GM18873 (cell line): ENCODE data around the gene HECW1.

Source experiments
- ATAC-seq: cut with Tn5 transposase; IDR thresholded peaks from one replicate; pipeline ENCODE4 v1.9.1; 2021; ENCODE audit warnings: mild to moderate bottlenecking, moderate library complexity, moderate number of reproducible peaks; ENCODE audit not compliant: unreplicated experiment, low FRiP score

The HECW1 gene

GRCh38 chr7:43302211-43302711 is 189.8 kb downstream of the HECW1 start:
- ATAC-seq = no peak

GRCh38 chr7:43302773-43303460 is 190.5 kb downstream of the HECW1 start:
- no peak for ATAC-seq

GRCh38 chr7:43303740-43304241 is 191.3 kb downstream of the HECW1 start:
- ATAC-seq = no peak

DNA sequence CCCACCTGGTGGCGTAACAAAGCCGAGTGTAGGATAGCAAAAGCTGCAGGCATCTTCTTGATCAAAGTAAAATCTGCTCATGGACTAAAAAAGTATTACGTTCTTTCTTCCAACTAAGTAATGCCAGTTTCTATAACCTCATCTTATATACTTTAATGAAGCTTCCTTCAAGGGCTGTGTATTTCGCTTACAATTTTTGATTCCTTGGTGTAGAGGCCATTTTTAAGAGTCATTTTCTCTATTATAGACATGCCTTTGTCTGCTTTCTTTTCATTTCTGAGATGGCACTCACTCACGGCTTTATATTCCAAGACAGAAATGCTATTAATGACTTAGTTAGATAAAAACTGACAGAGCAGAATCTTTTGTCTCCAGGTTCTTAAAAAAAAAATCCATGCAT is 194.0 kb downstream of the HECW1 start:
- ATAC-seq = no peak

DNA sequence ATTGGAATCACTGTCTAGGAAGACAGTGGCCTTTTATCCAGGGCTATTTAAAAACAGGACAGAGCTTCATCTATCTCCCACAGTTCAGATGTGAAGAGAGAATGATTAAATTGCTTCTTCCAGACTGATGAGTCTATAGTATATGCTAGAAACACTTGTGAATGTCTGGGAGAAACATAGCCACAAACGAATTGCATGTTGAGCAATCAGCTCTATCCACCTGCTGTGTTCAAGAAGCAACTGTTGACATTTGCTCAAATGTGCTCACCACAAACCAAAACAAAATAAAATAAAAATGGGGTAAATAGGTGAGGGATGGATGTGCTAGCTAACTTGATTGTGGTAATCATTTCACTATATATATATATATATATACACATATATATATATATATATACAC is 195.1 kb downstream of the HECW1 start:
- no peak for ATAC-seq

DNA sequence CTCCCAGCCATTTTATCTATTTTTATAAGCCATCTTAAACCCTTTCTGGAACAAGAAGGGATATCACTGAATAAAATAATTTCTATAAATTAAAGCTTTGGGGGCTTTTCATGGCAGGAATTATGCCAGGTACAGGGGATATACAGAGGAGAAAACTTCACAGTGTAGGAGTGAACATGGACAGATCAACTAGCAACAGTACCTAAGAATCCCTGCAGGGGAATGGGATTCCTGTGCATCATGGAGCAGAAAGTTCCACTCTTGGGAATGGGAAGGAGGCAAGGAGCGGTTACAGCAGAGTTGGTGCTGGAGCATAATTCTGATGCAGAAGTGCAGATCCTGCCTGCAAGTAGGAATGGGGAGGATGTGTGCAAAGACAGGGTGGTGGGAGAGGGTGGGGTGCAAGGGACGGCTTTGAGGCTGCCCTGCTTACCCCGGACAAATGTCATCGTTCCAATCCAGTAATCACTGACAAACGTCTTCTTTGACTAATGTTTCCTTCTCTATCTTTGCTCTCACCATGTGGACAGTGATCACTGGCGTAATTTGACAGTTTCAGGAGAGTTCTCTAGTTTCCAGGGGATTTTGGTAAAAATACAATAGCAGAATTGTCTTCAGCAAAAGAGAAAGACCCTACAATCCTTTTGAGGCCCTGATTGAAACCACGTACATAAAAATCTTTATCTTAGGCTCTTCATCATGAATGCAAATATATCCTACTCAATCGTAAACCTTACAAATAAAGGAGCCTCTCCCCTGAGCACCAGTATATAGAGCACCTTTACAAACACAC is 196.7 kb downstream of the HECW1 start:
- ATAC-seq = no peak

GRCh38 chr7:43309706-43310022 is 197.2 kb downstream of the HECW1 start:
- ATAC-seq = no peak

DNA sequence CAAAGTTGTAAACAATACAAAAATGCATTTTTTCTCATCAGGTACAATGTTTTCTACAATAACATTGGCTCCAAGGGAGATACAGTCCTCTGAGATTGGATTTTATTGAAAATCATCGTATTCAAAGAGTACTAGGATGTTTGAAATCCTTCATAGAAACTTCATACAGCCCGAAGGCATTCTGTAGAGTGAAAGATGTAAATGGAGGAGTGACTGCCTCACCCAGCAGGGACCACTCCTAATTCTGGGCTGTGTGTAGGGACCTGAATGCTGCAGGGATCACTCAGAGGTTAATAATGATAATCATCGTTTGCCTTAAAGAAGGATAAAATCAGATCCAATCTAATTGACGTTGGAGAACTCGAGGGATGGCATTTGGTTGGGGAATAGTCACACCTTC is 198.6 kb downstream of the HECW1 start:
- ATAC-seq = no peak

- ATAC-seq = no peak
These were observed 199.2 kb downstream of the HECW1 start for GRCh38 chr7:43311694-43312093.

DNA sequence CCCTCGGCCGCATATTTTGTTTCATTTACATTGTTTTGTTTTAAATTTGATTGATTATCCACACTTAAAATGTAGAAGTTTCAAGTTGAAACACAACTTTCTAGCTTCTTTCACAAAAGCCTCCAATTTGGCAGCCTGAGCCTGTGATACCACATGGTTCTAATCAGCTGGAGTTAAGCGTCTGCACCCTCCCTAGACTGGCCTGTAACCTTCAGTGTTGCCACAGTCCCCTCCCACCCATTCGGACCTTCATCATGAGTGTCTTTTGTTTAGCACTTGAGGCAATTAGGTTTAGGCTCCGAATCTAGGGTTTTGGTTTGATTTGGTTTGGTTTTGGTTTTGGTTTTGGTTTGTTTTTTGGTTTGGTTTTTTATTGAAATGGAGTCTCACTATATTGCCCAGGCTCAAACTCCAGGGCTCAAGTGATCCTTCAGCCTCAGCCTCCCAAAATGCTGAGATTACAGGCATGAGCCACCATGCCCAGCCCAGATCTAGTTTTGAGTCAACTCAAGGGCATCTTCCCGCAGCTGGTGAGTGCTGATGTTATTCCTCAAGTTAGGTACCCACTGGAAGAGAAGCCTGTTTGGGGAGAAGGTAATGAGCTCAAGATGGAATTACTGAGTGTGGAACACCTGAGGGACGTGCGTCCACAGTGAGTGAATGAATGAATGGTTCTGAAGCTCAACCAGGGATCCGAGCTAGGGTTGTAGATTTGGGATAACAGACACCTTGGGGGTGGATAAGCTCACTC is 201.4 kb downstream of the HECW1 start:
- ATAC-seq = no peak

DNA sequence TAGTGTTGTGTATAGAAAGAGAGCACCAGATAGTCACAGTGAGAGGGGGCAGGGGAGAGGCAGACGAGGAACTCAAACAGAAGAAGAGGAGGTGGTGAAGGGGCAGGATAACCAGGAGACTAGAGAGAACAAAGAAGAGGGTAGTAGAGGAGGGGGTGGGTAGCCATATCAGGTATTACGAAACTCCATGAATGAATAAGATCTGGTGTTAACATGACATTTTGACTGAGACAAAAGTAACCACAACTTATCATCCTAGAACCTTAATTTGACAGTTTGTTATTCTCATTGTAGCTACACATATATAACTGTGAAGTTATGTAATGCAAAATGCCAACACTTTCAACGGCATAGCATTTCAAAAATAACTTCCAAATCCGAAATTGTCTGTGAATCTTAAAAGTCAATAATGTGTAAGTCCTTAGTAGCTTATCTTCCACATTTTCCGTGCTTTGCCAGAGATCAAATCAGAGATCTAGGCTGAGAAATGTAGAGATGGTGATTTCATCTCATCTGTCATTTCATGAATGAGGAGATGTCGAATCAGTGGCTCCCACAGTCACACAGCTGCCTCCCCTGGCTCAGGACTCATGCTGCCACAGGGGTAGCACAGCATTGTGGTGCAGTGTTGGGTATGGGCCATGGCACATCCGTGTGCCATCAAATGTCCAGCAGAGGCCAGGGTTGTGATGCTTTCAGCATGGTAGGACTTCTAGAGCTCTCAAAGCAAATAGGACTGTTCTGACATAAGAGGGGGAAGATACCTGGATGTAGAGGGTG is 202.1 kb downstream of the HECW1 start:
- no peak for ATAC-seq

GRCh38 chr7:43317075-43317474 is 204.6 kb downstream of the HECW1 start:
- no peak for ATAC-seq

GRCh38 chr7:43318188-43318770 is 205.8 kb downstream of the HECW1 start:
- no peak for ATAC-seq

GRCh38 chr7:43325595-43325994 is 213.1 kb downstream of the HECW1 start:
- no peak for ATAC-seq

- no peak for ATAC-seq
These were observed 215.9 kb downstream of the HECW1 start for GRCh38 chr7:43328336-43328735.

- ATAC-seq = no peak
These were observed 216.4 kb downstream of the HECW1 start for GRCh38 chr7:43328785-43329380.

DNA sequence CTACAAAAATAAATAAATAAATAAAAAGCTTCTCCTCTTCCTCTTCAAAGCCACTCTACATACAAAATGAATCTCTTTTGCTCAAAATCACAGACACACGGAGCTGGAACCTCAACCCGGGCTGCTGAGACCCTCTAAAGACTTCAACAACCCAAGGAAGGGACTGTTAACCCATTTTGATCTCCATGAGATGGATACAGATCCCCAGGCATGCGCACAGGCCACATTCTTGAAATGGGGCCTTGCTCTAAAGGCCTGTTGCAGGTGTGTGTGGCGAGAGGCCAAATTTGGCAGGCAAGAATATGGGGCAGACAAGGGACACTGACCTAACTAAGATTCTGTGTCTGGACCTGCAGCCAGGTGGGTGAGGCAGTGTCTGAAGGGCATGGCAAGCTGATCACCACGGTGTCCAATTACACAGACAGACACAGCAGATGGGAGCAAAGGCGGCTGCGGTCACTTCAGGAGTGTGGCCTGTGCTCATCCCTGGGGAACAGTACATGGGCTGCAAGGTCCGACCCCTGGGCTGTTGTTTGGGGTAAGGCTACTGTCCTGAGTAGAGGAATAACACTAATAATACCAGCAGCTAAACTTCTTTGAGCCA is 219.8 kb downstream of the HECW1 start:
- ATAC-seq = no peak

GRCh38 chr7:43337191-43337590 is 224.7 kb downstream of the HECW1 start:
- ATAC-seq = no peak

GRCh38 chr7:43337811-43338210 is 225.4 kb downstream of the HECW1 start:
- no peak for ATAC-seq
